K562 (cell line): ENCODE measurements around the gene ZNF318. TPM values are rescaled to one million over a fixed set of nuclear protein-coding genes. Genes with fewer than 3 reads are reported as not detected.

ENCODE experiments used
- C11orf30 ChIP-seq: fragments of 450-650 bp; IDR thresholded peaks from 2 replicates; pipeline ENCODE4 v1.6.1; 2016; ENCODE audit warnings: low read depth, mild to moderate bottlenecking
- EP300 ChIP-seq: IDR thresholded peaks from 2 replicates; pipeline ENCODE4 v1.6.1; 2012; ENCODE audit warnings: low read length, improper control_type of control experiment
- FOS ChIP-seq: IDR thresholded peaks from 3 replicates; pipeline ENCODE4 v1.6.1; 2011; ENCODE audit not compliant: insufficient read length; ENCODE audit errors: extremely low read depth
- FOXP1 ChIP-seq: sonication (generic); formaldehyde crosslinking; IDR thresholded peaks from 2 replicates; pipeline ENCODE4 v1.8.0; 2022; ENCODE audit warnings: mild to moderate bottlenecking, missing genetic modification reagents
- GABPB2 ChIP-seq: fragments of 250-450 bp; sonication (Bioruptor Pico); conservative IDR thresholded peaks from 2 replicates; pipeline ENCODE4 v1.5.1; 2021; ENCODE audit warnings: mild to moderate bottlenecking
- HDAC1 ChIP-seq, 2 experiments: fragments of 450-650 bp; IDR thresholded peaks; 2 replicates each; pipeline ENCODE4 v1.6.1; 2016 to 2017; ENCODE audit warnings: inconsistent platforms in 1 of 2, mild to moderate bottlenecking in 1 of 2, moderate library complexity in 1 of 2
- KAT7 ChIP-seq: sonication (generic); formaldehyde crosslinking; IDR thresholded peaks from 2 replicates; pipeline ENCODE4 v1.8.0; 2022; ENCODE audit warnings: missing genetic modification reagents, mild to moderate bottlenecking, borderline replicate concordance
- KAT8 ChIP-seq: fragments of 450-650 bp; IDR thresholded peaks from 2 replicates; pipeline ENCODE4 v1.6.1; 2016; ENCODE audit warnings: low read depth, mild to moderate bottlenecking
- MCM5 ChIP-seq: fragments of 450-650 bp; IDR thresholded peaks from 2 replicates; pipeline ENCODE4 v1.6.1; 2016; ENCODE audit warnings: low read depth
- MXI1 ChIP-seq: IDR thresholded peaks from 2 replicates; pipeline ENCODE4 v1.6.1; 2011; ENCODE audit warnings: low read depth, mild to moderate bottlenecking, improper control_type of control experiment, low read length
- NR2F6 ChIP-seq: fragments of 450-650 bp; formaldehyde crosslinking; IDR thresholded peaks from 2 replicates; pipeline ENCODE4 v1.4.0; 2020; ENCODE audit warnings: mild to moderate bottlenecking
- PML ChIP-seq: IDR thresholded peaks from 2 replicates; pipeline ENCODE4 v1.6.1; 2012; ENCODE audit warnings: low read length, inconsistent platforms
- SREBF1 ChIP-seq: fragments of 150-350 bp; IDR thresholded peaks from 2 replicates; pipeline ENCODE4 v1.6.1; 2014; ENCODE audit warnings: antibody characterized with exemption, low read depth, low read length, borderline replicate concordance
- TCFL5 ChIP-seq: fragments of 250-450 bp; sonication (Bioruptor Pico); conservative IDR thresholded peaks from 2 replicates; pipeline ENCODE4 v1.6.1; 2021; ENCODE audit warnings: mild to moderate bottlenecking, moderate library complexity, matching md5 sums
- TRIM24 ChIP-seq, 2 experiments: fragments of 450-650 bp; IDR thresholded peaks; 2 replicates each; pipeline ENCODE4 v1.6.1; 2016
- ZFP30 ChIP-seq: fragments of 250-450 bp; sonication (Bioruptor Pico); IDR thresholded peaks from 2 replicates; pipeline ENCODE4 v1.8.0; 2022; ENCODE audit warnings: moderate library complexity, mild to moderate bottlenecking, inconsistent platforms, borderline replicate concordance
- ZNF143 ChIP-seq: sonication (generic); formaldehyde crosslinking; IDR thresholded peaks from 2 replicates; pipeline ENCODE4 v1.9.0; 2022; ENCODE audit warnings: mild to moderate bottlenecking, missing genetic modification reagents
- ZNF318 ChIP-seq, 2 experiments: fragments of 450-650 bp; IDR thresholded peaks; 2 replicates each; pipeline ENCODE4 v1.6.1; 2016; ENCODE audit warnings: mild to moderate bottlenecking in 2 of 2, borderline replicate concordance in 1 of 2, low read depth in 1 of 2, moderate library complexity in 1 of 2
- ZNF57 ChIP-seq: fragments of 450-650 bp; formaldehyde crosslinking; IDR thresholded peaks from 2 replicates; pipeline ENCODE4 v1.4.0; 2020; ENCODE audit warnings: mild to moderate bottlenecking, moderate library complexity
- ZNF586 ChIP-seq: fragments of 450-650 bp; formaldehyde crosslinking; conservative IDR thresholded peaks from 2 replicates; pipeline ENCODE4 v1.4.0; 2020; ENCODE audit warnings: mild to moderate bottlenecking, moderate library complexity
- ZNF668 ChIP-seq: fragments of 250-450 bp; sonication (Bioruptor Pico); IDR thresholded peaks from 2 replicates; pipeline ENCODE4 v1.8.0; 2022; ENCODE audit warnings: mild to moderate bottlenecking, inconsistent platforms
- polyA plus RNA-seq, 8 experiments: library from polyadenylated mRNA; depleted of rRNA in 4 of 8; stranded (reverse) in 5 of 8; unstranded in 3 of 8; fragments of >200 nt; fragmentation: Nextera tagmentation in 2 of 8; fragmentation: Illumina TruSeq in 1 of 8; extraction: Ambion mirVana in 2 of 8; extraction: Trizol in 1 of 8; gene quantifications; 2 replicates each; pipeline versions ENCODE4 v1.2.1 to v1.2.3, GENCODE V29; 2011 to 2014; ENCODE audit warnings: inconsistent platforms in 1 of 8, missing spikeins in 1 of 8
- total RNA-seq, 7 experiments: library from RNA; depleted of rRNA in 6 of 7; stranded (reverse); fragments of >200 nt in 6 of 7; fragmentation: Illumina TruSeq in 2 of 7; extraction: Trizol in 2 of 7; gene quantifications; 2 replicates each; pipeline versions ENCODE4 v1.2.1 to v1.2.3, GENCODE V29; 2011 to 2021; ENCODE audit warnings: low replicate concordance in 1 of 7
- TF ChIP-seq, protein P1 (sequence below), 2 experiments: fragments of 450-650 bp; conservative IDR thresholded peaks; 2 replicates each; pipeline ENCODE4 v1.6.1; 2017; ENCODE audit warnings: mild to moderate bottlenecking in 2 of 2, moderate library complexity in 2 of 2

The ZNF318 gene
- total and polyA plus RNA-seq, 9 of the 15 experiments (the other 6 are each of a cell fraction or from before 2014, with no cell fraction given) = 3.2 to 19.0 (median 9.2) TPM

GRCh38 chr6:43391440-43392031 is 22.1 kb upstream of the ZNF318 start (continued):
- TF ChIP-seq C11orf30 = no peak
- TF ChIP-seq HDAC1 (IDR thresholded peaks at IDR 0.05) = peak in 1 of 2 experiments; percentile 57; a peak in 2 of 4 replicates
- TF ChIP-seq ZNF668 (CRISPR knock-in tag) = no peak
- TF ChIP-seq GABPB2 = no peak
- TF ChIP-seq ZNF57 = no peak
- TF ChIP-seq KAT7 (CRISPR knock-in tag) = no peak
- no peak for TF ChIP-seq NR2F6 (CRISPR knock-in tag)
- TF ChIP-seq ZNF143 (CRISPR knock-in tag) = no peak
- TF ChIP-seq TRIM24 (IDR thresholded peaks at IDR 0.05) = no peak
- TF ChIP-seq FOXP1 = no peak
- TF ChIP-seq ZFP30 (CRISPR knock-in tag) = no peak
- no peak for TF ChIP-seq MXI1
- no peak for TF ChIP-seq PML
- TF ChIP-seq EP300 = peak; percentile 41
- no peak for TF ChIP-seq MCM5
- TF ChIP-seq FOS = no peak
- TF ChIP-seq SREBF1 = no peak
- no peak for TF ChIP-seq TCFL5 (CRISPR knock-in tag)
- no peak for TF ChIP-seq KAT8
- peak; percentile 23 to 52; a peak in 1 of 4 replicates for TF ChIP-seq ZNF318 (IDR thresholded peaks at IDR 0.05; ENCODE audit: borderline replicate concordance in 1 of 2, low read depth in 1 of 2)
- TF ChIP-seq ZNF586 (CRISPR knock-in tag) = no peak
- TF ChIP-seq, protein P1, sequence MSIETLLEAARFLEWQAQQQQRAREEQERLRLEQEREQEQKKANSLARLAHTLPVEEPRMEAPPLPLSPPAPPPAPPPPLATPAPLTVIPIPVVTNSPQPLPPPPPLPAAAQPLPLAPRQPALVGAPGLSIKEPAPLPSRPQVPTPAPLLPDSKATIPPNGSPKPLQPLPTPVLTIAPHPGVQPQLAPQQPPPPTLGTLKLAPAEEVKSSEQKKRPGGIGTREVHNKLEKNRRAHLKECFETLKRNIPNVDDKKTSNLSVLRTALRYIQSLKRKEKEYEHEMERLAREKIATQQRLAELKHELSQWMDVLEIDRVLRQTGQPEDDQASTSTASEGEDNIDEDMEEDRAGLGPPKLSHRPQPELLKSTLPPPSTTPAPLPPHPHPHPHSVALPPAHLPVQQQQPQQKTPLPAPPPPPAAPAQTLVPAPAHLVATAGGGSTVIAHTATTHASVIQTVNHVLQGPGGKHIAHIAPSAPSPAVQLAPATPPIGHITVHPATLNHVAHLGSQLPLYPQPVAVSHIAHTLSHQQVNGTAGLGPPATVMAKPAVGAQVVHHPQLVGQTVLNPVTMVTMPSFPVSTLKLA (conservative IDR thresholded peaks at IDR 0.05) = 0 out of 4 replicates have a peak, but pooled peaks of 1 of the 2 experiments have one; percentile 19
